Central memory CD8-positive, alpha-beta T cell (primary cell): ENCODE measurements around the gene CSF1R.

Experiments used
- ATAC-seq: fragments of 150-1000 bp; cut with Tn5 transposase; replicated peaks from 2 replicates; pipeline ENCODE4 v1.10.0; 2022; ENCODE audit warnings: mild to moderate bottlenecking, moderate FRiP score, moderate number of reproducible peaks; ENCODE audit not compliant: poor library complexity, severe bottlenecking; ENCODE audit errors: extremely low read depth
- DNase-seq, 2 donors: peaks; one replicate each; pipeline ENCODE4 v3.0.0; 2021; ENCODE audit warnings: low spot score in 2 of 2
- H3K27ac Mint-ChIP-seq: one replicate; pipeline ENCODE4 v1.8.0; 2022; ENCODE audit warnings: low read depth, mild to moderate bottlenecking, moderate library complexity, mixed read lengths
- H3K27me3 Mint-ChIP-seq: one replicate; pipeline ENCODE4 v1.8.0; 2022; ENCODE audit warnings: mixed read lengths
- H3K36me3 Mint-ChIP-seq: one replicate; pipeline ENCODE4 v1.8.0; 2022; ENCODE audit warnings: mild to moderate bottlenecking, moderate library complexity, mixed read lengths; ENCODE audit not compliant: insufficient read depth
- H3K4me1 Mint-ChIP-seq: one replicate; pipeline ENCODE4 v1.8.0; 2022; ENCODE audit warnings: mixed read lengths
- H3K4me3 Mint-ChIP-seq: one replicate; pipeline ENCODE4 v1.8.0; 2022; ENCODE audit warnings: mild to moderate bottlenecking, moderate library complexity, mixed read lengths
- H3K9me3 Mint-ChIP-seq: one replicate; pipeline ENCODE4 v1.8.0; 2022; ENCODE audit warnings: mixed read lengths

CSF1R gene

DNA sequence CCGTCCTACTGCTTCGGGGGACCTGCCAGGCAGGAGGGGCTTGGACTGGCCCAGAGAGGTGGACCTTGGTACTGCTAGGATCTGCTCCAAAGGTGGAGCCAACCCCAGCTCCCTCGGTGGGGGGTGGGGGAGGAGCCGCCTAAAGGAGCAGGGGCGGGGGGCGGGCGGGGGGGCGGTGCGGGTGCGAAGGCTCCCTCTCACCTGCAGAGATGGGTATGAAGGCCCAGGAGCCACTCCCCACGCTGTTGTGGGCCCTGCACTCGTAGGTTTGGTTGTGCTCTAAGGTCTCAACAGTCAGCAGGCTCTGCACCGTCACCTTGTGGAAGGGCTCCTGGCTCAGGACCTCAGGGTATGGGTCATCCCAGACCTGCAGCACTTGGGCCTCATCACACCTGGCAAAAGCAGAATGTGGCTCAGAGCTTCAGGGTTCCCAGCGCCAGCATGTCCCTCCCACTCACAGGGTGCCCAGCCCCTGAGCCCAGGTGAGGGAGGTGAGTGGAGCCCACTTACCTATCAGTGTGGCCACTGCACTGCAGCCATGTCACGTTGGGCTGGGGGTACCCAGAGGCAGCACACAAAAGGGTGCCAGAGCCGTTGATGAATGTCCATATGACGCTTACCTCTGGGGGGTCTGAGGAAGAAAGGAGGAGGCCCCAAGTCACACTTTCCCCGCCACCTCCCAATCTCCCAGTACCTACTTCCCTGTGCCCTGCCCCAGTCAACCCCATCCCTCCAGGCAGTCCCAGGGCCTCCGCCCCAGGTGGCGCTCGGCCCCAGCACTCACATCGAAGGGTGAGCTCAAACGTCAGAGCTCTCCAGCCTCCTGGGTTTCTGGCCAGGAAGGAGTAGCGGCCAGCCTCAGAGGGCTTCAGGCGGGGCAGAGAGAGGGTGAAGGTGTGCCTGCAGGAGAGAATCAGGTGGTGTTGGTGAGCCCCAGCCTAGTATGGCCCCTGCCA, 16.4 kb downstream of the CSF1R start:
- H3K27ac Mint-ChIP-seq, result no peak overlapping the region
- no peak overlapping the region for H3K4me3 Mint-ChIP-seq
- peaks cover 14% of the 10 kb centered on the region for H3K4me1 Mint-ChIP-seq
- no peaks in the 10 kb centered on the region for H3K36me3 Mint-ChIP-seq
- H3K27me3 Mint-ChIP-seq, result peaks cover 24% of the 10 kb centered on the region
- DNase-seq (no peak), ATAC-seq (no peak)
- H3K9me3 Mint-ChIP-seq, result no peaks in the 10 kb centered on the region

DNA sequence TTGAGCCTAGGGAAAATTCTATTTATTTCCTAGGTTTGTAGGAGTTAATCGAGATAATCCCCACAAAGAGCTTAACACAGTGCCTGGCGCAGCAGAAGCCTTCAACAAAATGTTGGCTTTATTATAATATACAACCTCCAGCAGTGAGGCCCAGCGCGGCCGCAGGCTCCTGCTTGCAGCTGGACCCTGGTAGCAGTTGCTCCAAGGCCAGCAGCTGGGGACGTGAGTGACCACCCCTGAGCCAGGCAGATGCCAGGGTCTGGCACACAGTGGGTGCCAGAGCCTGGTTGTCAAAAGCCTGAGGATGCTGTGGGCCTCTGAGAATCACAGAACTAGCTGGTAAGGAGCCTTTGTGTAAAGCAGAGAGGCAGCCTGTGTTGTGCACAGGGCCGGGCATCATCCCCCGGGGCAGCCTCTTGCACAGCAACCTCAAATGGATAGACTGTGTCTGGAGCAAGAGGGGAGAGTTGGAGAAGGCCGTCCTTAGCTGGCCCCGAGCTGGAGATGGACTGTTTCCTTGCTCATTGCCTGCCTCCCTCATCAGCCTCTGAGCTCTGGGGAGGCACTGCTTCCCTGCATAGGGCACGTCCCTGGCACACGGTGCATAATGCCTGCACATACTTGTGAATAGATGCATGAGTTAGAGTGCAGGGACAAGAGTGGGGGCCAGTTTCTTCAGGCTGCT, 17.3 kb downstream of the CSF1R start:
- H3K4me3 Mint-ChIP-seq, result no peak overlapping the region
- peaks cover 14% of the 10 kb centered on the region for H3K4me1 Mint-ChIP-seq
- H3K9me3 Mint-ChIP-seq, result no peaks in the 10 kb centered on the region
- no peak overlapping the region for H3K27ac Mint-ChIP-seq
- peaks cover 32% of the 10 kb centered on the region for H3K27me3 Mint-ChIP-seq
- ATAC-seq (no peak), DNase-seq (no peak)
- no peaks in the 10 kb centered on the region for H3K36me3 Mint-ChIP-seq

DNA sequence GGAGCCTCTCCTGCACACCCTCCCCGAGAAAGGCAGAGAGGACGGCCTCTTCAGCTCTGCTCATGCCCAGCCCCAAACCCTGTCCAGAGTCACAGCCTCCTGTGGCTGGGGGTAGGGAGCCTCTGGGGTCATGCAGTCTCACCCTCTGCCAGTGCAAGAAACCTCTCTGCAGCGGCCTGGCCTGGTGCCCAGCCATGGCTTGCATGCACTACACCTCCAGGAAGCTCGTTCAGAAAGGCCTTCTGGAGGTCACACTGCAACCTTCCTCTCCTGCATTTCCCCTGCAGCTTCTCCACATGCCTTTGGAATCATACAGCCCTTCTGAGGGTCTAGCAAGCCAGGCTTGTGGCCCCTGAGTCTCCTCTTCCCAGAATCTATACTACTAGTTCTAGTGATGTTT, 17.9 kb downstream of the CSF1R start:
- no peak overlapping the region for H3K27ac Mint-ChIP-seq
- ATAC-seq (no peak), DNase-seq (no peak)
- H3K4me3 Mint-ChIP-seq, result no peak overlapping the region
- H3K4me1 Mint-ChIP-seq, result peaks cover 14% of the 10 kb centered on the region
- H3K27me3 Mint-ChIP-seq, result peaks cover 39% of the 10 kb centered on the region
- no peaks in the 10 kb centered on the region for H3K9me3 Mint-ChIP-seq
- no peaks in the 10 kb centered on the region for H3K36me3 Mint-ChIP-seq

GRCh38 chr5:150068071-150068470, 18.3 kb downstream of the CSF1R start:
- Mint-ChIP-seq H3K9me3 (no peaks in the 10 kb centered on the region), H3K36me3 (no peaks in the 10 kb centered on the region), H3K27ac (no peak overlapping the region), H3K4me1 (peaks cover 14% of the 10 kb centered on the region), H3K4me3 (no peak overlapping the region), H3K27me3 (peaks cover 43% of the 10 kb centered on the region)
- ATAC-seq (no peak), DNase-seq (no peak)

GRCh38 chr5:150067405-150067960, 18.9 kb downstream of the CSF1R start:
- ATAC-seq, result no peak
- no peak overlapping the region for H3K27ac Mint-ChIP-seq
- peaks cover 49% of the 10 kb centered on the region for H3K27me3 Mint-ChIP-seq
- H3K36me3 Mint-ChIP-seq, result no peaks in the 10 kb centered on the region
- peaks cover 14% of the 10 kb centered on the region for H3K4me1 Mint-ChIP-seq
- DNase-seq, result no peak
- H3K9me3 Mint-ChIP-seq, result no peaks in the 10 kb centered on the region
- no peak overlapping the region for H3K4me3 Mint-ChIP-seq

GRCh38 chr5:150066901-150067396, 19.4 kb downstream of the CSF1R start:
- H3K27ac Mint-ChIP-seq, result peak overlapping the region; percentile 61
- H3K9me3 Mint-ChIP-seq, result no peaks in the 10 kb centered on the region
- peaks cover 54% of the 10 kb centered on the region for H3K27me3 Mint-ChIP-seq

GRCh38 chr5:150066436-150066835, 19.9 kb downstream of the CSF1R start:
- Mint-ChIP-seq H3K9me3 (no peaks in the 10 kb centered on the region), H3K36me3 (no peaks in the 10 kb centered on the region), H3K27me3 (peaks cover 59% of the 10 kb centered on the region), H3K27ac (peak overlapping the region; percentile 61), H3K4me1 (peaks cover 14% of the 10 kb centered on the region), H3K4me3 (no peak overlapping the region)
- DNase-seq (no peak), ATAC-seq (no peak)

More at GRCh38 chr5:150066901-150067396, 19.4 kb downstream of the CSF1R start:
- H3K4me1 Mint-ChIP-seq, result peaks cover 14% of the 10 kb centered on the region
- H3K4me3 Mint-ChIP-seq, result no peak overlapping the region
- no peaks in the 10 kb centered on the region for H3K36me3 Mint-ChIP-seq
- no peak for DNase-seq
- ATAC-seq, result no peak

DNA sequence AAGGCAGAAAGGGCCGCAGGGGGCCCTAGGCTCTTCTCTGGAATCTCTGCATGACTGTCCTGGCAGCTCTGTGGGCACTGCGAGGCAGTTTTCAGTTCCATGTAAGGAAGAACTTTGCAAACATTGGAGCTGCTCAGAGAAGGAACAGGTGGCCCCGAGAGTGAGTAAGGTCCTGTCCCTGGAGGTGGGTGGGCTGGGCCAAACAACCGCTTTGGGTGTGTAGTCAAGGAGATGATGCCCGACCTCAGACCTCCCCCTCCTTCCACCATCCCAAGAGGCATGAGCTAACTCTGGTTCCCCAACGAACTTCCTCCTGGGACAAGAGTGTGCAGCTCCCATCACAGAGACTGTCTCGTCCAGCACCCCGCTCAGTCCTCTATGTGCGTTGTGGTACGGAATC, 20.5 kb downstream of the CSF1R start:
- peaks cover 65% of the 10 kb centered on the region for H3K27me3 Mint-ChIP-seq
- no peak for ATAC-seq
- DNase-seq, result no peak
- peaks cover 14% of the 10 kb centered on the region for H3K4me1 Mint-ChIP-seq
- H3K36me3 Mint-ChIP-seq, result no peaks in the 10 kb centered on the region
- H3K4me3 Mint-ChIP-seq, result no peak overlapping the region
- H3K9me3 Mint-ChIP-seq, result no peaks in the 10 kb centered on the region
- H3K27ac Mint-ChIP-seq, result no peak overlapping the region

DNA sequence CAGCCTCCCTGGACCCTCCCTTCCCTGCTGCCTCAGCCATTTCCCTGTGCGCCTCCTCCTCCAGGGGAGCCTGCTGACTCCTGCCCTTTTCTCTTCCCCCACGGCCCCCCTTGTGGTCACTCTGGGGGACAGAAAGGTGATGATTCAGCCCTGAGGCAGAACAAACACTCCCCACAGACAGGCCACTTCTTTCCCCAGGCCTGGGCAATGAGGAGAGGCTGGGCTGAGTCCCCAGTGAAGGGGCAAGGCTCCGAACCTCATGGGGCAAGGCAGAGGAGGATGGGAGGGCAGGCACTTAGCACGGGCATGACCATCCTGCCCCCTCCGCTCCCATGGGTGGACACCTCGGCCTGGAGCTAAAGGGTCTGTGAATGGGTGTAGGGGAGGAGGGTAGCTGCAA, 21.0 kb downstream of the CSF1R start:
- no peaks in the 10 kb centered on the region for H3K36me3 Mint-ChIP-seq
- no peaks in the 10 kb centered on the region for H3K9me3 Mint-ChIP-seq
- ATAC-seq, result no peak
- no peak overlapping the region for H3K4me3 Mint-ChIP-seq
- H3K27ac Mint-ChIP-seq, result no peak overlapping the region
- H3K27me3 Mint-ChIP-seq, result peaks cover 70% of the 10 kb centered on the region
- H3K4me1 Mint-ChIP-seq, result peaks cover 14% of the 10 kb centered on the region
- DNase-seq, result no peak

DNA sequence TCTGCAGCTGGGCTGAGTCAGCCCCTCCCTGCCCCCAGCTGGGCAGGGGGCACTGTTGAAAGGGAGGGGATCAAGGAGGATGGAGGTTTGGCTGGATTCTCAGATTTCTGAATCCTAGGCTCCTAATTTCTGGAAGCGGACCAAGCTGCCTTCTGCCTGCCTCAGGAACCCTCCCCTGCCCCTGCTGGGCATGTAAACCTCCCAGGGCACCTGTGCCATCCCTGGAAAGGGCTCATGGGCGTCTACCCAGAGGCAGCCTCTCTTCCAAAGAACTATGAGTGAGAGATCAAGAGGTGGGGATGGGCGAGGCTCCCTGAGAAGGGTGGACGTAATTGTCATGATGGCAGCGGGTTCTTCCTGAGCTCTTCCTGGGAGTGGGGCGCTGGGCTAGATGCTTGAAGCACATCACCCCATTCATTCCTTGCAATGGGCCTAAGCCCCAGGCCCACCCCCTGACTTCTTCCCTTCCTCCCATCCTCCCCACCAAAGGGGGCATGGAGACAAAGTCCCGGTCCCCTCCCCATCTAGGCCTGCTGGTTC, 21.6 kb downstream of the CSF1R start:
- Mint-ChIP-seq H3K9me3 (no peaks in the 10 kb centered on the region), H3K36me3 (no peaks in the 10 kb centered on the region), H3K4me1 (peaks cover 14% of the 10 kb centered on the region), H3K27ac (no peak overlapping the region), H3K27me3 (peaks cover 70% of the 10 kb centered on the region), H3K4me3 (no peak overlapping the region)
- ATAC-seq (no peak), DNase-seq (no peak)

DNA sequence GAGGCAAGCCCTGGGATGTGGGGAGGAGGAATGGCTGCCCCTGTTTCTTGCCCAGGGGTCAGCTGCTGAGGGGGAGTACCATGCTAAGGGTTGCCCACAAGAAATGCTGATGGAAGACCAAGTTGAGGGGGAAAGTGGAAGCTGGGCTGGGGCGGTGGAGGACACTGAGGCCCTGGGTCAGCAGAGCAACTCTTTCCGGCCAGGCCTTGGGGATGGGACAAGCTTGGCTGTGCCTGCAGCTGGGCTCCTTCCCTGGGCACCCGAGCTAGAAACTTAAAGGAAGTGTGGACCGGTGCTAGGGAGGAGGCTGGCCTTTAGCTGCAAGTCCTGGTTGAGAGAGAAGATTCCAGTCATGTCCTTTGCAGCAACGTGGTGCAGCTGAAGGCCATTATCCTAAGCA, 22.7 kb downstream of the CSF1R start:
- Mint-ChIP-seq H3K27me3 (peaks cover 70% of the 10 kb centered on the region), H3K9me3 (no peaks in the 10 kb centered on the region), H3K4me3 (no peak overlapping the region), H3K4me1 (peaks cover 14% of the 10 kb centered on the region), H3K27ac (peak overlapping the region; percentile 79), H3K36me3 (no peaks in the 10 kb centered on the region)
- no peak for DNase-seq
- no peak for ATAC-seq

GRCh38 chr5:150062216-150062922, 24.0 kb downstream of the CSF1R start:
- Mint-ChIP-seq H3K27ac (no peak overlapping the region), H3K4me3 (no peak overlapping the region), H3K9me3 (no peaks in the 10 kb centered on the region), H3K36me3 (no peaks in the 10 kb centered on the region), H3K4me1 (peaks cover 8% of the 10 kb centered on the region), H3K27me3 (peaks cover 70% of the 10 kb centered on the region)
- no peak for ATAC-seq
- no peak for DNase-seq
